Measurements from ENCODE around the gene UBXN11.
"Not testable (repeated sequence)": the region's sequence is repeated elsewhere in the genome, so short reads cannot be mapped to it uniquely, and the experiment has no call there.

UBXN11 gene

DNA sequence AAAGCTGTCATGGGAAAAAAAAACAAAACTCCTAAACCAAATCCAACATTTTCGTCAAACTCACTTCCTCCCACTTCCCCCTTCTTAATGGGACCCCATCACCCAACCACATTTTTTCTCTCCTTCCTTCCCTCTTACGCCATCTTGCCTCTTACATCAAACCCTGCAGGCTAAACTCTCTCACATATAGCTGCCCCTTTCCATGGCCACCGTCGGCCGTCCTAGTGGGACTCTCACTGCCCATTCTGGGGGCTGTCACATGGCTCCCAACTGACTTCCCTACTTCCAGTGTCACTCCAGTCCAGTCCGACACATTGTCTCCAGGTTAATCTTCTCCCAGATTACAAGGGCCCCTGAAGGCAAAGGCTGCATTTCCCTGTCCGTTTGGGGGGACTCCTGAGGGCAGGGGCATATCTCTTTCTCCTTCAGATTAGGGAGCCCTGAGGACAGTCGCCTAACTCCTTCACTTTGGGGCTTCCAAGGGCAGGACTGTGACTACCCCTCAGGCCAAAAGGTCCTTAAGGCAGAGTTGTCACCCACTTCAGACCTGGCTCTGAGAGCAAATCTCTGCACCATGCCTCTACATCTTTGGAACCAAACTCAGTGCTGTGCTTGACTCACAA lies 658 bp downstream of the UBXN11 start:
- no peak for DNase-seq (ENCODE audit: low spot score)

- DNase-seq (ENCODE audit: low spot score), result peak; percentile 96
Measured at GRCh38 chr1:26302733-26303405, 3.6 kb downstream of the UBXN11 start.

GRCh38 chr1:26300578-26301275 lies 5.7 kb downstream of the UBXN11 start:
- DNase-seq (ENCODE audit: low spot score), result no peak

GRCh38 chr1:26297791-26298124 lies 8.7 kb downstream of the UBXN11 start:
- DNase-seq (ENCODE audit: low spot score), result no peak

DNA sequence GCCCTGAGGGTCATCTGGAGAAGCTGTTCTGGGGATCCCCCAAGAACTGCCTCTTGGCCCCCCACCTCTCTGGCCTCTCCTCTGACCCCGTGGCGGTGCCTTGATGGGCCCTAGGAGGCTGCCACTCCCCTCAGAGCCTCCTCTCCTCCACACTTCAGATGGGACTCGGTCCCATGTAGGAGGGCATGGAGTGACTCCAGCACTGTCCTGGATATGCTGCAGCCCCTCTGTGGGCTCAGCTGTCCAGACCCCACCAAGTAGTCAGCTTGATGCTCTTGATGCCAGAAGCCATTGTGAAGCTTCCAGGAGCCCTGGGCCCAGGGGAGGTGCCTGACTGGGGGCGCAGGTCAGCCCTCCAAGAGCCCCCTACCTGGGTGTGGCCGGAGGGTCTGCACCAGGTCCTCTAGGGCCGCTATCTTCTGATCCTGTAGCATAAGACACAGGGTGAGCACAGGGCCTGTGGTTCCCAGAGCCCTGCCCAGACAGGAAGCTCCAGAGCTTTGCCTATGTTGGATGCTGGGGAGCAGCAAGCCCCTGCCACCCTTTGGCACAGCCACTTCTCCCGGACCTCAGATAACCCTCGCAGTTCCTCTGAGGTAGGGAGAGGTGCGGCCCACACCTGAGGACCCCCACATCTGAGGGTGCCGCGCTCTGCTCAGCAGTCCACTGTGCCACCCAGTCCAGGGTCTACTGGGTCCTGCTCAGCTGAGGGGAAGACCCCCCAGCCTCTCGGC lies 9.2 kb downstream of the UBXN11 start:
- no peak for DNase-seq (ENCODE audit: low spot score)

DNA sequence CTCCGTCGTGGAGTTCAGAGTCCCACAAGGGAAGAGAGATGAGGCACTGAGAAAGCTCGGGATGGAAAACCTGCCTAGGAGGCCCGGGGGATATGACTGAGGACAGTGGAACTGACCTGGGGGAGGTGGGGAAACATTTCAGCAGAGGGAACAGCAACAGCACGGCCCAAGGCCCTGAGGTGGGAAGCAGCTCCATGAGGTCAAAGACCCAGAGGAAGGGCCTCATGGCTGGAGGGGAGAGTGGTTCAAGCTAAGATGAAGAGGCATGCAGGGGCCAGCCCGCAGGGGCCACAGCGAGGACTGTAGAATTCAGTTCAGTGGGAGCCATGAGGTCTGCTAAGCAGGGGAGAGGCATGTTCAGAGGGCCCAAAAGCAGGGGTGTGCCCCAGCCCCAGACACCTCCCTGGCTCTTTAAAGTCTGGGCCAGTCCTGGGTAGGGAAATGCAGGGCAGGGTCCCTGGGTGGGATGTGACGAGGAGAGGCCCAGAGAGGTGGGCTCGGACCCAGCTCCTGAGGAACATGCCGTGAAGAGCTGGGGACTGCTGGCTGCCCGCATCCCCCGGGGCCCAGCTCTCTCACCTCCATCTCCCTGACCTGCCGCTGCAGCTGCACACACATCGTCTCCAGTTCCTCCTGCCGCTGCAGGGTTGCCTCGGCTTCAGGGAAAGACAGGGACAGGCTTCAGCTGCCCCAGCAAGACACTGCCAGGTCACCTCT lies 9.9 kb downstream of the UBXN11 start:
- DNase-seq (ENCODE audit: low spot score), result no peak

DNA sequence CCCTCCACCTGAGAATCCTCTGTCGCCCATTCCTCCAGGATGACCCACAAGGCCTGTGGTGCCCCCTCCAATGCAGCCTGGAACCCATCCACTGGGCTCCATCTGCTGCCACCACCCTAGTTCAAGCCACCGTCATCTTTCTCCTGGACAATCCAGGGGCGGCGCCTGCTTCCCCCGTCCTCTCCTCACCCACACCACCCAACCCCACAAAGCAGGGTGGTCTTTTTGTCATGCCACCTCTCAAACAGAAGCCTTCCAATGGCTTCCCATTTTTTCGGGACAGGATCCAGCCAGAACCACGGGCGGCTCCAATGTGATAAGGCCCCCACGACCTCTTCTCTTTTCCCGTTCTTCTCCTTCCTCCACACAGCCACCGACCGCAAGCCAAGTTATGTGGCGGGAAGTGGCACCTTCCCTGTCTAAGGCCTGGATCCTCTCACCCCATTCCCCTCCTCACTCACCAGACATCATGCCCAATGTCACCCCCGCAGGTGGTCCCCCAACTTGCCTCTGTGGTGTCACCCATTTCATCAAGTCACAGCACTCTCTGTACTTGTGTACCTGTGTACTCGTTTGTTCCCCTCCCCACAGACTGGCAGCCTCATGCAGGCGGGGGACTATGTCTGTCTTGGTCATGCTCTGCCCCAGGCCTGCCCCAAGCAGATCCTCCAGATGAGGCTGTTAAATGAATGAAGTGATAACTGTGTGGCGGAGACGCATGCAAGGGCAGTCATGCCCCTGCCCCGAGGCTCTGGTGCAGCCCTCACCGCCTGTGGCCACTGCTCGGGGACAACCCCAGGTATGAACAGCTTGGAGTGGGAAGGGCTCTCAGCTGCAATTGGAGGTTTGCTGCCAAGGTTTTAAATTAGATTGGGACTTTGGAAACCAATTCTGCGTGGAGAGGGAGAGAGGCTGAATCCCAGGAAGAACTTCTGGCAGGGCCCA lies 11.0 kb downstream of the UBXN11 start:
- DNase-seq (ENCODE audit: low spot score), result no peak

GRCh38 chr1:26293911-26294463 lies 12.4 kb downstream of the UBXN11 start:
- no peak for DNase-seq (ENCODE audit: low spot score)

DNA sequence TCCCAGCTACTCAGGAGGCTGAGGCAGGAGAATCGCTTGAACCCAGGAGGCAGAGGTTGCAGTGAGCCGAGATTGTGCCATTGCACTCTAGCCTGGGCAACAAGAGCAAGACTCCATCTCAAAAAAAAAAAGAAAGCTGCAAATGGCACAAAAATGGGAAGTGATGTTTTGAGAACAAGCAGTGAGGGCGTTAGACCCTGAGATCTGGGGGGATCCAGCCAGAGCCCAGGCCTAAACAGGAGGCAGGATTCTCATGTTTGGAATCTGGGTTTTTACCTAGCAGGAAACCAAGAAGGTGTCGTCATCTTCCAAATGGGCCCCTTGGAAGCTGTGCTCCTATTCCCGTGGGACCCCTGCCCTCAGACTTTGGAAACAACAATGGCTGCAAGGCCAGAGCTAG lies 13.7 kb downstream of the UBXN11 start:
- not testable (repeated sequence) for DNase-seq (ENCODE audit: low spot score)

DNA sequence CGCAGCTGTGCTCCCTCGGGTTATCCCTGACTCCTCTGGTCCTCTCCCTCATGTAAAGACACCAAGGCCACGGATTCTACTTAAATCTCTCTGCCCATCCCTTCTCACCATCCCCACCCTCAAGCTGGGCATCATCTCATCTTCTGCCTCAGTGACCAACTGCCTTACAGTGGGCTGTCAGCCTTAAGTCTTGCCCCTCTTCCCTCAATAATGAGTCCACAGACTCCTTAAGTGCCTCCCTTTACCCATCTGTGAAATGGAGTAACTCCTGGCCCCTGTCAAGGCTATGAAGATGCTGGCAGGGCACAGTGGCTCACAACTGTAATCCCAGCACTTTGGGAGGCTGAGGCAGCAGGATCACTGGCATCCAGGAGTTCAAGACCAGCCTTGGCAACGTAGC lies 14.5 kb downstream of the UBXN11 start:
- DNase-seq (ENCODE audit: low spot score), result no peak

DNA sequence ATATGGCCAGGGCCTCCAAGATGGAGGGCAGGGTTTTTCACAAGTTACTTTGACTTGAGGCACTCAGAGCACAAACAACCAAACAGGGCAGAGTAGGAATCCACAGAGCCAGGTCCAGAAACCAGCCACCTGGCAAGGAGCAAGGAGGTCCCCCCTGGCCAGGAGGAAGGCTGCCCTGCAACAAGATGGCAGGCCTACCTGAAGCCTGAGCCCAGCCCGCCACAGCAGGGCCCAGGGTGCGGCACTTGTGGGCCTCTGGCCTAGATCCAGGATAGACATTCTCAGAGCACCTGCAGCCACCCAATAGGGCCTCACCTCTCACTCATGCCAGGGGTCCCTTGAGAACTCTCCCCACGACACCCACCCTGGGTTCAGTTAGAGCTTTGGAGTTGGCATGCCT lies 15.0 kb downstream of the UBXN11 start:
- no peak for DNase-seq (ENCODE audit: low spot score)

- DNase-seq (ENCODE audit: low spot score), result no peak
Measured at GRCh38 chr1:26290882-26291261, 15.6 kb downstream of the UBXN11 start.

DNA sequence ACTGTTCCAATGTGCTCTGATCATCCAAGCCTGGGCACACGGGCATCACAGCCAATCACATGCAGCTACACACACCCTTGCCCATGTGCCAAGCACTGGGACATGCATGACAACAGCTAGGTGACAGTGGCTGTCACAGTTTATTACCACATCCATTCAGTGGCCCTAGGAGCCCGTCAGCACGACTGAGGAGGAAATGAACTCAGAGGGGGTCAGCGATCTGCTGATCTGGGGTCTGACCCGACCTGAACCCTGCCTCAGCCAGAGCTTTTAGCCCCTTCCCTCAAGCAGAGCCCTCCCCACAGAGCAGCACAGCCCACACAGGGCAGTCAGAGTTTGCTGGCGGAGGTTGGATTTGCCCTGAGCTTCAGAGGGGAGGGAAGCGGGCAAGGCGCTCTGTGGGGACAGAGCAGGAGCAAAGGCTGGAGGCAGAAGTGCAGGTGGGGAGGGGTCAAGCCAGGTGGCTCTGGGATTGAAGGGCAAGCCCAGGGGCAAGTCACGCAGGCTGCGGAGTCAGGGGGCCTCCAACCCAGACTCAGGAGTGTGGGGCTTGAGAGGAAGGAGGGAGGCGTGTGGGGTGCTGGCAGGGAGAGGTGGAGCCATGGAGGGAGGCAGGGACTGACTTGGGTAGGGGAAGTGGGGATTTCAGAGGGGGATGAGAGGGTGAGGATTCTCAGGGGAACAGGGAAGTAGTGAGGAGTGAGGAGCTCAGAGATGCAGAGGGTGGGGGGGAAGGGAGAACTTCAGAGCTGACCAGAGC lies 16.1 kb downstream of the UBXN11 start:
- no peak for DNase-seq (ENCODE audit: low spot score)

GRCh38 chr1:26289158-26290059 lies 17.0 kb downstream of the UBXN11 start:
- DNase-seq (ENCODE audit: low spot score), result no peak

DNA sequence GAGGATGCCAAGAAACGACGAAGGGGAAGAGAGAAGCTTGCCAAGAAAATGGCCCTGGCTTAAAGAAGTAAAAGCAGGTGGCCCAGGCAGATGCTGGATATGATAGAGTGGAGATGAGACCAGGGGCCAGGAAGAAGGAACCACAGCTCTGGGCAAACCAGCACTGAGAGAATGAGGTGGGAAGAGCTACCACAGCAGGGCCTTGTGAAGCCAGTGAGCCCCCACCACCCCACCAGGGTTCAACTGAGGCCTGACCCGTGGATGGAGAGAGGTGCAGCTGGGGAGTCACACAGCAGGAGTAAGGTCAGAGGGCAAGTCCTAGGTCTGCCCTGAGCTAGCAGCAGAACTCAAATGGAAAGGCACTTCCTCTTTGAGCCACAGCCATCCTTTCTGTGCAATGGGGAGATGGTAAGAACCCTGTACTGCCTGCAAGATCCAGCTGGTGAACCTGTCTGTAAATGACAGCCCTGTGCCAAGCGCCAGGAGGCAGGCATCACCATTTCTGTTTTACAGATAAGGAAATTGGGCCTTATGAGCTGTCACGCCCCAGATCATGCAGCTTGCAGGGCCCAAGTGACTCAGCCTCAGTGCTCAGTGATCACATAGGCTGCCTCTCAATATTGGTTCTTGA lies 18.0 kb downstream of the UBXN11 start:
- no peak for DNase-seq (ENCODE audit: low spot score)

DNA sequence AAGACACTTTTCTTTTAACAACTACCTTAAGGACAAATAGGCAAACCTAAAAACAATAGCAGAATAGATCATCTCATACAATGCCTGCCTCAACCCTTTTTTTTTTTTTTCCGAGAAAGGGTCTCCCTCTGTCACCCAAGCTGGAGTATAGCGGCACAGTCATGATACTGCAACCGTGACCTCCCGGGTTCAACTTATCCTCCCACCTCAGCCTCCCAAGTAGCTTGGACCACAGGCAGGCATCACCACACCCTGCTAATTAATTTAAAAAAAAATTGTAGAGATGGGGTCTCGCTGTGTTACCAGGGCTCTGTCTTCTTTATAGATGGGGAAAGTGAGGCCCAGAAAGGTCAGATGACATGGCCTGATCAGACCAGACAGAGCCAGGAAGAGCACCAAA lies 18.6 kb downstream of the UBXN11 start:
- DNase-seq (ENCODE audit: low spot score), result no peak

- DNase-seq (ENCODE audit: low spot score), result peak; percentile 75
Measured at GRCh38 chr1:26287033-26287711, 19.3 kb downstream of the UBXN11 start.

- no peak for DNase-seq (ENCODE audit: low spot score)
Measured at GRCh38 chr1:26286064-26286416, 20.4 kb downstream of the UBXN11 start.

All from hepatic stellate cell (primary cell).